PC-9 (cell line): ENCODE measurements around the gene IL21.

Experiments used
- CTCF ChIP-seq: fragments of 200-600 bp; sonication (generic); conservative IDR thresholded peaks from 2 replicates; pipeline ENCODE4 v1.6.1; 2017; ENCODE audit warnings: mixed run types, antibody characterized with exemption, mild to moderate bottlenecking, moderate library complexity
- EZH2 ChIP-seq: fragments of 200-600 bp; sonication (generic); IDR thresholded peaks from 2 replicates; pipeline ENCODE4 v1.8.0; 2017; ENCODE audit warnings: antibody characterized with exemption, low read depth

DNA sequence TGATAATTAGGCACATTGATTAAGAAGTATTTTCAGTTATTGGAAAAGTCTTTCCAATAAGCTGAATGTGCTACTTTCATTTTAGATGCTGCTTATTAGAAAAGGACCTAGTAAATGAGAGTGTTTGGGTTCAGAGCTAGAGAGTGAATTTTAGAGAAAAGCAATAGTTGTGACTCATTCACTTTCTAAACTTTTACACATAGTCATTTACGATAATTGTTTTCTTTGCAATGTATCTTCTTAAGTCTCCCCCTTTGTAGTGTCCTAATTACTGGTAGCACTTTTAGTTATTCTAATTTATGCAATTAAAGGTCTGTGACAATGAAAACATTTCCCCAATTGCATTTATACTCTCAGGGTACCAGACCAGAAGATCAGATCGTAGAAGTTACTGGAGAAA is 1.3 kb downstream of the IL21 start:
- TF ChIP-seq CTCF (no peak), EZH2 (no peak)
